HG03442 (cell line): ENCODE measurements around the gene CDKL2.
"Not testable (repeated sequence)": the region's sequence is repeated elsewhere in the genome, so short reads cannot be mapped to it uniquely, and the experiment has no call there.

Experiments used
- ATAC-seq: cut with Tn5 transposase; IDR thresholded peaks from one replicate; pipeline ENCODE4 v1.9.1; 2021; ENCODE audit warnings: mild to moderate bottlenecking, moderate library complexity; ENCODE audit not compliant: unreplicated experiment

CDKL2 gene

DNA sequence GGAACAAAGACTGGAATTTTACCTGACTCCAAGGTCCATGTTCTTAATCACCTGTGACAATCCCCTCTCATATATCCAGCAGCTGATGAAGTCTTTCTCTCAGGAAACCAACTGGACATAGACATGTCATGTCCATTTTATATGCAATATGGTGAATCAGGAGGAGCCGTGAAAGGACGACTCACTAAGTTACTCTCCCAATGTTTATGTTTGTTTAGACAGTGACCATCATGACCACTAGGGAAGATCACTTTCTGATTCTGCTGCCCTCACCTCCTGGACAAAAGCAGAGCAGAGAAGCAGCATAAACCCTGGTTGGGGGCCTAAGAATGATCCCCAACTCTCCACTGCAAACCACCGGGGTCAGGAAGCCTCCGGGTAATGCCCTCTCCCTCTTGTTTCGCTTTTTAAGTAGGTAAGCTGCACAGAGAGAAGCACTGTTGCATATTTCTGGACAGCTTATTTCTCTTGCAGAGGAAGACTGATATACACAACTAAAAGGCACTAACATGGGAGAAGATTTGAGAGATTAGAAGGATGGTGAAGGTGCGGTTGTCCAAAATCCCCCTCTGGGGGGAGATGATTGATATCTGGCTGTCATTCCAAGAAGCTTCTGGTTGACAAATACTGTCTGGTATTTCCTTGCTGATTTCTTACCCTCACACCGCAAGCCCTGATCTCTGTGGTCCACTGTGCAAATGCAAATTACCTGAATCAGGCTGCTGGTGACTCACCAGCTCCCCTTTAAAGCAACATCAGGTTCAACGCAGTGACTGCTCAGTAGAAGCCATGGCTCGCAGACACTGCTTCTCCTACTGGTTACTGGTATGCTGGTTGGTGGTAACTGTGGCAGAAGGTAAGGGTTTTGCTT is 74.8 kb downstream of the CDKL2 start, which contains the start of gene ODAPH:
ODAPH (plus strand) TSS at position 773 of the 871 bp plus-strand sequence; CDS start at position 790, 17 bp downstream.
- peak; percentile 99 for ATAC-seq

DNA sequence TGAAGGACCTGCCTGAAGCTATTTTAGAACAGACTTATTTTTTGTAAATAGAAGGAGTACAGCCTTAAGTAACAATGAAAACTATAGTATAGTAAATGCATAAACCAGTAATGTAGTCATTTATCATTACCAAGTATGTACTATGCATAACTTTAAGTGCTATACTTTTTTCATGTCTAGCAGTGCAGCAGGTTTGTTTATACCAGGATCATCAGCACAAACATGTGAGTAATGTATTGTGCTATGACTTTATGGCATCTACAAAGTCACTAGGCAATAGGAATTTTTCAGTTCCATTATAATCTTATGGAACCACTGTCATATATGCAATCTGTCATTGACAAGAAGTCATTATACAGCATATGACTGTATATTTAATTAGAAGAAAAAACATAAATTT is 77.9 kb downstream of the CDKL2 start:
- no peak for ATAC-seq

DNA sequence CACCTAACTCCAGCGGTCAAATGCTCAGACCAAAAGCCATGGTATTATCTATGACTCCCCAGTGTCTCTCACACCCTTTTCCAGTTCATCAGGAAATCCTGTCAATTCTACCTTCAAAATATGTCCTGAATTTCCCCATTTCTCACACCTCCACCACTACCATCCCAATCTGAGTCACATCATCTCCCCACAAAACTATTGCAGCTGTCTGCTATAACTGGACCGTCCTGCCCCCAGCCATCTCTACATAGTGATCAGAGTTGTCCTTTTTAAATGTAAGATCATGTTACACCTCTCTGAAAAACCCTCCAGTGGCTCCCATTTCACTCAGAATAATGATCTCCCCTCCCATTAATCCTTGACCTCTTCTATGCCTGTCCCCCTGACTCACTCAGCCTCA is 81.3 kb downstream of the CDKL2 start:
- ATAC-seq, result no peak

DNA sequence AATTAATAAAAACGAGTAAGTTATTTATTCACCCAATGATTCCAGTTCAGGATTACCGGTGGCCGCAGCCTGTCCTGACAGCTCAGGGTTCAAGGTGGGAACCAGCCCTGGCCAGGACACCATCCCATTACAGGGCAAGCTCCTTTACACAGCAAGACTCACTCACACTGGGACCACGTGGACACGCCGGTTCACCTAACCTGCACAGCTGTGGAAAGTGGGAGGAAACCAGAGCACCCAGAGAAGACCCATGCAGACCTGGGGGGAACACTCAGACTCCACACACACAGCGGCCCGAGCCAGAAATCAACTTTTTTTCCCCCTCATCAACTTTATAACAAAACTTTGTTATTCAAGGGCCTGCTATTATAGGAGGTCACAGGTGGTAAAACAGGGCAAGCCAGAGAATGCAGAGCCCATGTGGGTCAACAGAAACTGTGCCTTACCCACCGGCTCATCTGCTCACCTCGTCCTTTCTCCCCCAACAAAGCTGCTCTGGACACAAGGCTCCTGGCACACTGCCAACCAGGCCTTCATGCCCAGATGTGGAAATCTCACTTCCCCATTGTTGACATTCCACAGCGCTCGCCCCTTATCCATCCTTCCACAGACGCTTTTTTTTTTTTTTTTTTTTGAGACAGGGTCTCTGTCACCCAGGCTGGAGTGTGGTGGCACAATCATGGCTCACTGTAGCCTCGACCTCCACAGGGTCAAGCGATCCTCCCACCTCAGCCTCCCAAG is 82.5 kb downstream of the CDKL2 start:
- no peak for ATAC-seq

DNA sequence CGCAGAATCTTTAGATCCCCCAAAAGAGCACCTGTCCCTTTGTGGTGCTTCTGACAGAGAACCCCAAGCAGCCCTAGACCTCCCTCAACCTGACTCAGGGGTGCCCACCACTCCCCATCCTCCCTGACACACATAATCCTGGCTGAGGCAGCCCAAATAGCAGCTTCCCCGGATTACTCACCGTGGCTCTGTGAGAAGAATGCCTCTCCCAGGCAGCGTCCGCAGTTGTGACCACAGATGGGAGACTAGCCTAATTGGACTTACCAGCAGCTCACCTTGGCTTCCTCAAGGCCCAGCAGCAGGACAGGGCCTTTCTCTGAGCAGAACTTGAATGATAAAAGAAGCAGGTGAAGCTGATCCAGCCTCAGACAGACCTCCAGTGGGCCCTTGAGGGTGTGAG is 84.8 kb downstream of the CDKL2 start:
- ATAC-seq, result no peak

DNA sequence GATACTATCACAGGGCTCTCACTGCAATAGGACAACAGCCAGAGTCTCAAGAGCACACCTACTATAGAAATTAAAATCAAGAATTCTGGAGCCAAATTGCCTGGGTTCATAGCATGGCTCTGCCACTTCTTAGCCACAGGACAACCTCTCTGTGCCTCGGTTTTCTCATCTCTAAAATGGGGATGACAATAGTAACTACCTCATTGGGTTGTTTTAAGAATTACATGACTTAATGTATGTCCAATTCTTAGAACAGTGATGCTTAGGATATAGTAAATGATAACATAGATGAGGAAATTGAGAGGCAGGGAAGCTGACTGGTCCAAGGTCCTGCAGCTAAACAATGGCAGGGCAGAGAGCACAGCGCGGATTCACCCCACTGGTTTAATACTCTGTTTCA is 85.5 kb downstream of the CDKL2 start:
- ATAC-seq, result no peak

DNA sequence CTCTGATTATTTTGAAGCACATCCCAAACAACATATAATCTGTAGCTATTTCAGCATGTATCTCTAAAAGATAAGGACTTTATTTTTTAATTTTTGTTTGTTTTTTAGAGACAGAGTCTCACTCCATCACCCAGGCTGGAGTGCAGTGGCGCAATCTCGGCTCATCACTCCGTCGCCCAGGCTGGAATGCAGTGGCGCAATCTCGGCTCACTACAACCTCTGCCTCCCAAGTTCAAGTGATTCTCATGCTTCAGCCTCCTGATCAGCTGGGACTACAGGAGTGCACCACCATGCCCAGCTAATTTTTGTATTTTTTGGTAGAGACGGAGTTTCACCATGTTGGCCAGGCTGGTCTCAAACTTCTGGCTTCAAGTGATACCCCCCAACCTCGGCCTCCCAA is 86.1 kb downstream of the CDKL2 start:
- ATAC-seq, result not testable (repeated sequence)

DNA sequence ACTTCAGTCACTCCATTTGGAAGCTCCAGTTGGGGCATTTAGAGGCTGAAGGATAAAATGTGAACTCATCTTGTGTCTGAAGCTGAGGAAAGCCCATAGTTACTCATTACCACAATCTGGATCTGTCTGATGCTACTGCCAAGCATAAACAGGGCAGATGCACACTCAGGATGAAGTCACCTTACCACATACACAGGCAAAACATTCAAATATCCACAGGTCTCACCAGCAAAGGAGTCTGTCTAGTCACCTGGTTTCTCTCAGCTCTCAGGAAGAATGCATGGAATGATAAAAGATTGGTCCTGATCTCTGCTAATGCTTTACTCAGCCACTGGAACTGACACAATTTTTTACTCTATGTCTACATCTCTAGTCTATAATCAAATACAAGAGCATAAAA is 87.5 kb downstream of the CDKL2 start:
- ATAC-seq, result no peak

DNA sequence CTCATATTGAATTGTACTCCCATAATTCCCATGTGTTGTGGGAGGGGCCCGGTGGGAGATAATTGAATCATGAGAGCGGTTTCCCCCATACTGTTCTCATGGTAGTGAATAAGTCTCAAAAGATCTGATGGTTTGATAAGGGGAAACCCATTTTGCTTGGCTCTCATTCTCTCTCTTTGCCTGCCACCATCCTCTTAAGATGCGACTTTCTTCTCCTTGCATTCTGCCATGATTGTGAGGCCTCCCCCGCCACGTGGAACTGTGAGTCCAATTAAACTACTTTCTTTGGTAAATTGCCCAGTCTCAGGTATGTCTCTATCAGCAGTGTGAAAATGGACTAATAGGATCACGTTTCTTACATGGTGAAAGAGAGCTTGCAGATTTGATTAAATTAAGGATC is 93.0 kb downstream of the CDKL2 start:
- not testable (repeated sequence) for ATAC-seq

DNA sequence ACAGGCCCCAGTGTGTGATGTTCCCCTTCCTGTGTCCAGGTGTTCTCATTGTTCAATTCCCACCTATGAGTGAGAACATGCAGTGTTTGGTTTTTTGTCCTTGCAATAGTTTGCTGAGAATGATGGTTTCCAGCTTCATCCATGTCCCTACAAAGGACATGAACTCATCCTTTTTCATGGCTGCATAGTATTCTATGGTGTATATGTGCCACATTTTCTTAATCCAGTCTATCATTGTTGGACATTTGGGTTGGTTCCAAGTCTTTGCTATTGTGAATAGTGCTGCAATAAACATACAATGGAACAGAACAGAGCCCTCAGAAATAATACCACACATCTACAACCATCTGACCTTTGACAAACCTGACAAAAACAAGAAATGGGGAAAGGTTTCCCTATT is 96.4 kb downstream of the CDKL2 start:
- not testable (repeated sequence) for ATAC-seq

DNA sequence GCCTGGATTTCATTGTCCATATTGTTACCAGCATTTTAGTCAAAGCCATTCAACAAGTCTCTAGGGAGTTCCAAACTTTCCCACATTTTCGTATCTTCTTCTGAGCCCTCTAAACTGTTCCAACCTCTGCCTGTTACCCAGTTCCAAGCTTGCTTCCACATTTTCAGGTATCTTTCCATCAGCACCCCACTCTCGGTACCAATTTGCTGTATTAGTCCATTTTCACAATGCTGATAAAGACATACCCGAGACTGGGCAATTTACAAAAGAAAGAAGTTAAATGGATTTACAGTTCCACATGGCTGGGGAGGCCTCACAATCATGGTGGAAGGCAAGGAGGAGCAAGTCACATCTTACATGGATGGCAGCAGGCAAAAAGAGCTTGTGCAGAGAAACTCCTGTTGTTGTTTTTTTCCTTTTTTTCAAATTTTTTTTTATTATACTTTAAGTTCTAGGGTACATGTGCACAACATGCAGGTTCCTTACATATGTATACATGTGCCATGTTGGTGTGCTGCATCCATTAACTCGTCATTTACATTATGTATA is 96.9 kb downstream of the CDKL2 start:
- not testable (repeated sequence) for ATAC-seq

DNA sequence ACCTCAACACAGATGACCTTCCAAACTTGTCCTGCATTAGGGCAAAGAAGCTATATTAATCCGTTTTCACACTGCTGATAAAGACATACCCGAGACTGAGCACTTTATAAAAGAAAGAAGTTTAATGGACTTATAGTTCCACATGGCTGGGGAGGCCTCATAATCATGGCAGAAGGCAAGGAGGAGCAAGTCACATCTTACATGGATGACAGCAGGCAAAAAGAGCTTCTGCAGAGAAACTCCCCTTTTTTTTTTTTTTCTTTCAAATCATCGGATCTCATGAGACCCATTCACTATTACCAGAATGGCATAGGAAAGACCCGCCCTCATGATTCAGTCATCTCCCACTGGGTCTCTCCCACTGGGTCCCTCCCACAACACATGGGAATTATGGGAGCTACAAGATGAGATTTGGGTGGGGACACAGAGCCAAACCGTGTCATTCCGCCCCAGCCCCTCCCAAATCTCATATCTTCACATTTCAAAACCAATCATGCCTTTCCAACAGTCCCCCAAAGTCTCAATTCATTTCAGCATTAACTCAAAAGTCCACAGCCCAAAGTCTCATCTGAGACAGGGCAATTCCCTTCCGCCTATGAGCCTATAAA is 98.7 kb downstream of the CDKL2 start:
- not testable (repeated sequence) for ATAC-seq

DNA sequence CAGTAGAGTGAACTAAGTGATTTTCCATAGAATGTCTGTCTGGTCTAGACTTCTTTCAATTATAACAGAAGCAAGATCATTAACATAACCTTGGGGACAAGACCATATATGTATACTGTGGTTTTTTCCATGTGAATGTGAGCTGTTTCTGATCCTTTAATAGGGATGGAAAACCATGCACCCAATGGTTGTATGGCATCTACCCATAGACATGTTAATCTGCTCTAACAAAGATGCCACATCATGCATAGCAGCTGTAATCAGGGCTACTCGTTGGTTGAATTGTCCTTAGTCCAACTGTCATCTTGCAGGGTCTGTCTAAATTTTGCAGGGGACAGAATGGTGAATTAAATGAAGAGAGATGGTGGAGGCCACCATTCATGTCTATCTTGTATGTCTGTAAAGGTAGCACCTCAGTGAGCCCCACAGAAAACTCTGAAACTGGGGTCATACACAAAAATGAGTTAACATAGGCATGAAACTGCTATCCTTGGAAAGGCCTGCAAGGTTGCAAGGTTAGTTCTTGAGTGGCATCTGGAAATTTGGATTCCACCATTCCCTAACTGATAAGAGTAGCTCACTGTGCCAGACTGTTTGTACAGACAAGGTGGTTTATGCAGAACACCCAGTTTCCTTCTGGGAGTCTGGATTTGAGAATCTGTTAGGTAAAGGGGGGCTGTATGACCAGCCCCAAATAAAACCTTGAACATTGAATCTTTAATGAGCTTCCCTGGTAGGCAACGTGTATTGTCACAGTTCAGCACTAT is 99.6 kb downstream of the CDKL2 start:
- no peak for ATAC-seq
